HG03520 (cell line): ENCODE data around the gene ZNF394.

Source experiments
- ATAC-seq: cut with Tn5 transposase; IDR thresholded peaks from one replicate; pipeline ENCODE4 v1.9.1; 2021; ENCODE audit warnings: mild to moderate bottlenecking, moderate library complexity; ENCODE audit not compliant: unreplicated experiment

Gene ZNF394

GRCh38 chr7:99453105-99453504 lies 47.0 kb downstream of the ZNF394 start:
- no peak for ATAC-seq

GRCh38 chr7:99452541-99452940 lies 47.5 kb downstream of the ZNF394 start:
- ATAC-seq: no peak

- ATAC-seq: no peak
Observed at GRCh38 chr7:99451936-99452335, 48.1 kb downstream of the ZNF394 start.

- no peak for ATAC-seq
Observed at GRCh38 chr7:99449326-99449725, 50.8 kb downstream of the ZNF394 start.

- ATAC-seq: no peak
Observed at GRCh38 chr7:99448855-99449254, 51.2 kb downstream of the ZNF394 start.

- no peak for ATAC-seq
Observed at GRCh38 chr7:99447943-99448342, 52.1 kb downstream of the ZNF394 start.

GRCh38 chr7:99446096-99446495 lies 54.0 kb downstream of the ZNF394 start:
- ATAC-seq: no peak
